GM23248 (cell line): ENCODE results near the gene XXYLT1. TPM values are rescaled to one million over a fixed set of nuclear protein-coding genes. Genes with fewer than 3 reads are reported as not detected.
"Not testable (repeated sequence)": the region's sequence is repeated elsewhere in the genome, so short reads cannot be mapped to it uniquely, and the experiment has no call there.

Source experiments
- DNase-seq: peaks from one replicate; pipeline ENCODE4 v3.0.0-alpha.2; 2015
- H2AFZ ChIP-seq: fragments of 200-600 bp; sonication (generic); 2 replicates; pipeline ENCODE4 v1.6.1; 2016; ENCODE audit warnings: antibody characterized with exemption
- H3F3A ChIP-seq: fragments of 200-600 bp; sonication (generic); 2 replicates; pipeline ENCODE4 v1.6.1; 2016; ENCODE audit warnings: mild to moderate bottlenecking, antibody characterized with exemption, mixed run types; ENCODE audit not compliant: insufficient read depth
- H3K27ac ChIP-seq: fragments of 200-600 bp; sonication (generic); 2 replicates; pipeline ENCODE4 v1.5.1; 2016; ENCODE audit warnings: mild to moderate bottlenecking
- H3K27me3 ChIP-seq: fragments of 200-600 bp; sonication (generic); replicated peaks from 2 replicates; pipeline ENCODE4 v1.6.1; 2016; ENCODE audit warnings: mild to moderate bottlenecking; ENCODE audit not compliant: insufficient read depth
- H3K36me3 ChIP-seq: fragments of 200-600 bp; sonication (generic); 2 replicates; pipeline ENCODE4 v1.6.1; 2016; ENCODE audit warnings: low read depth, mild to moderate bottlenecking
- H3K4me1 ChIP-seq: fragments of 200-600 bp; sonication (generic); 2 replicates; pipeline ENCODE4 v1.6.1; 2016; ENCODE audit warnings: mild to moderate bottlenecking; ENCODE audit not compliant: insufficient read depth
- H3K4me2 ChIP-seq: fragments of 200-600 bp; sonication (generic); one replicate; pipeline ENCODE4 v1.6.1; 2016; ENCODE audit warnings: mild to moderate bottlenecking; ENCODE audit not compliant: unreplicated experiment
- H3K4me3 ChIP-seq: fragments of 200-600 bp; sonication (generic); 2 replicates; pipeline ENCODE4 v1.5.1; 2016; ENCODE audit warnings: mild to moderate bottlenecking
- H3K79me2 ChIP-seq: fragments of 200-600 bp; sonication (generic); 2 replicates; pipeline ENCODE4 v1.6.1; 2016; ENCODE audit warnings: mild to moderate bottlenecking; ENCODE audit not compliant: insufficient read depth
- H3K9ac ChIP-seq: fragments of 200-600 bp; sonication (generic); 2 replicates; pipeline ENCODE4 v1.6.1; 2016; ENCODE audit warnings: mild to moderate bottlenecking
- H3K9me2 ChIP-seq: fragments of 200-600 bp; sonication (generic); 2 replicates; pipeline ENCODE4 v1.6.1; 2016; ENCODE audit warnings: mixed run types, mild to moderate bottlenecking, moderate library complexity; ENCODE audit not compliant: insufficient read depth
- H3K9me3 ChIP-seq: fragments of 200-600 bp; sonication (generic); one replicate; pipeline ENCODE4 v1.6.1; 2017; ENCODE audit warnings: low read depth
- H4K20me1 ChIP-seq: fragments of 200-600 bp; sonication (generic); 2 replicates; pipeline ENCODE4 v1.6.0; 2016; ENCODE audit not compliant: insufficient read depth
- EZH2 ChIP-seq: fragments of 200-600 bp; sonication (generic); IDR thresholded peaks from 2 replicates; pipeline ENCODE4 v1.6.1; 2018; ENCODE audit warnings: antibody characterized with exemption, mild to moderate bottlenecking; ENCODE audit not compliant: insufficient read depth, poor library complexity, severe bottlenecking
- EZH2phosphoT487 ChIP-seq: fragments of 200-600 bp; sonication (generic); IDR thresholded peaks from 2 replicates; pipeline ENCODE4 v1.6.1; 2018; ENCODE audit warnings: antibody characterized with exemption, moderate library complexity, mild to moderate bottlenecking, low read depth; ENCODE audit not compliant: insufficient read depth
- WGBS, 2 experiments: methylation state at CpG; one replicate each; pipeline ENCODE4 v1.1.6; 2015 to 2017; ENCODE audit warnings: low lambda C conversion rate in 2 of 2, low coverage in 1 of 2; ENCODE audit errors: missing lambda C conversion rate in 2 of 2; 5-methylcytosine and 5-hydroxymethylcytosine counted together
- in situ Hi-C: fragments of 300-500 bp; cut with MboI; formaldehyde crosslinking; loops from 2 replicates; pipeline ENCODE4 v1.15.0; 2020
- polyA plus RNA-seq: library from polyadenylated mRNA; unstranded; fragments of >200 nt; fragmentation: Nextera tagmentation; extraction: Ambion mirVana; gene quantifications from 2 replicates; pipeline ENCODE4 v1.2.1, GENCODE V29; 2016
- total RNA-seq: library from RNA; depleted of rRNA; stranded (reverse); fragments of >200 nt; shearing (Covaris generic); gene quantifications from 2 replicates; pipeline ENCODE4 v1.2.3, GENCODE V29; 2014

XXYLT1 gene
- total and polyA plus RNA-seq, 2 experiments from 2014 or later, result 22.8 to 44.7 TPM

- in situ Hi-C loops, result no loop called here
- no peak for DNase-seq
- H3K27ac ChIP-seq, result no peak overlapping the region
- H3K4me1 ChIP-seq, result peaks cover 18% of the 10 kb centered on the region
- no peaks in the 10 kb centered on the region for H4K20me1 ChIP-seq
- no peak for TF ChIP-seq EZH2
- H3K9me3 ChIP-seq, result no peaks in the 10 kb centered on the region
- no peaks in the 10 kb centered on the region; the same call in 1 of the 2 replicates for H3K36me3 ChIP-seq
- no peak overlapping the region for H3K4me3 ChIP-seq
- H3F3A ChIP-seq, result peaks cover 18% of the 10 kb centered on the region
- H3K79me2 ChIP-seq, result peaks cover 86% of the 10 kb centered on the region
- 100% methylated on average over 1 of the region's 1 CpG for WGBS, 2 experiments
- H3K27me3 ChIP-seq, result no peaks in the 10 kb centered on the region
- H3K4me2 ChIP-seq, result no peak overlapping the region
- H3K9me2 ChIP-seq, result 0 out of 2 replicates have a peak, but pooled peaks cover 3% of the 10 kb centered on the region
- no peak overlapping the region for H2AFZ ChIP-seq
- no peak overlapping the region for H3K9ac ChIP-seq
Observed at GRCh38 chr3:195189821-195190220, 81.1 kb downstream of the XXYLT1 start.

GRCh38 chr3:195188426-195188927 is 82.5 kb downstream of the XXYLT1 start:
- TF ChIP-seq EZH2phosphoT487, result no peak
- TF ChIP-seq EZH2, result no peak
- 98 to 100% methylated on average over 3 of the region's 3 CpGs for WGBS, 2 experiments
- peak overlapping the region; percentile 37; the same call in 1 of the 2 replicates for H3K4me3 ChIP-seq

GRCh38 chr3:195187609-195188425 is 83.1 kb downstream of the XXYLT1 start:
- H3K9ac ChIP-seq, result peak overlapping the region; percentile 73
- no peaks in the 10 kb centered on the region for H3K9me3 ChIP-seq
- H2AFZ ChIP-seq, result peak overlapping the region; percentile 66
- no peaks in the 10 kb centered on the region for H3K27me3 ChIP-seq
- H3K4me2 ChIP-seq, result peak overlapping the region; percentile 67
- peak; percentile 78 for DNase-seq
- H3K9me2 ChIP-seq, result 0 out of 2 replicates have a peak, but pooled peaks cover 3% of the 10 kb centered on the region
- no peaks in the 10 kb centered on the region; the same call in 1 of the 2 replicates for H3K36me3 ChIP-seq
- in situ Hi-C loops, result no loop called here
- 8 to 10% methylated on average over 5 of the region's 5 CpGs for WGBS, 2 experiments
- peaks cover 82% of the 10 kb centered on the region for H3K79me2 ChIP-seq
- TF ChIP-seq EZH2, result no peak
- no peak for TF ChIP-seq EZH2phosphoT487
- H4K20me1 ChIP-seq, result no peaks in the 10 kb centered on the region
- peak overlapping the region; percentile 37 for H3K4me3 ChIP-seq
- H3F3A ChIP-seq, result peaks cover 18% of the 10 kb centered on the region
- peak overlapping the region; percentile 94 for H3K27ac ChIP-seq
- peaks cover 26% of the 10 kb centered on the region for H3K4me1 ChIP-seq

More at GRCh38 chr3:195188426-195188927, 82.5 kb downstream of the XXYLT1 start:
- Histone ChIP-seq H2AFZ (peak overlapping the region; percentile 66), H3K4me2 (peak overlapping the region; percentile 67), H3K36me3 (no peaks in the 10 kb centered on the region; the same call in 1 of the 2 replicates), H3K79me2 (peaks cover 86% of the 10 kb centered on the region), H3K27me3 (no peaks in the 10 kb centered on the region), H4K20me1 (no peaks in the 10 kb centered on the region), H3K4me1 (peaks cover 21% of the 10 kb centered on the region), H3K9me3 (no peaks in the 10 kb centered on the region), H3K27ac (peak overlapping the region; percentile 94), H3K9me2 (0 out of 2 replicates have a peak, but pooled peaks cover 3% of the 10 kb centered on the region), H3F3A (peaks cover 18% of the 10 kb centered on the region), H3K9ac (peak overlapping the region; percentile 73)
- in situ Hi-C loops, result no loop called here
- DNase-seq, result peak; percentile 36

GRCh38 chr3:195186710-195187047 is 84.3 kb downstream of the XXYLT1 start:
- H3K36me3 ChIP-seq, H3K9ac ChIP-seq, H3K4me2 ChIP-seq, H3K27me3 ChIP-seq, H3K4me3 ChIP-seq, H2AFZ ChIP-seq, H3K9me3 ChIP-seq, in situ Hi-C loops, H3K9me2 ChIP-seq, DNase-seq, H4K20me1 ChIP-seq: not testable (repeated sequence)
- Histone ChIP-seq H3K27ac (peak overlapping the region; percentile 94; the same call in 1 of the 2 replicates), H3K4me1 (peaks cover 38% of the 10 kb centered on the region), H3K79me2 (peaks cover 72% of the 10 kb centered on the region), H3F3A (peaks cover 24% of the 10 kb centered on the region)
- WGBS, 2 experiments, result 95 to 97% methylated on average over 6 of the region's 6 CpGs
